NCI-H446 treated with DMSO at 0.1 percent for 48 hours (cell line): ENCODE measurements around the gene EXT2.

ENCODE experiments used
- DNase-seq: peaks from one replicate; lab custom pipeline; 2025; lab: John Stamatoyannopoulos, UW

Gene EXT2

GRCh38 chr11:44165432-44165831, 70.0 kb downstream of the EXT2 start:
- DNase-seq: no peak

GRCh38 chr11:44167046-44167445, 71.6 kb downstream of the EXT2 start:
- DNase-seq: no peak

GRCh38 chr11:44171518-44171917, 76.0 kb downstream of the EXT2 start:
- DNase-seq: no peak

- DNase-seq: no peak
Measured at GRCh38 chr11:44172966-44173365, 77.5 kb downstream of the EXT2 start.

GRCh38 chr11:44174842-44175241, 79.4 kb downstream of the EXT2 start:
- DNase-seq: no peak

GRCh38 chr11:44176546-44177213, 81.2 kb downstream of the EXT2 start:
- DNase-seq: no peak

- no peak for DNase-seq
Measured at GRCh38 chr11:44177905-44178304, 82.4 kb downstream of the EXT2 start.

GRCh38 chr11:44178381-44178780, 82.9 kb downstream of the EXT2 start:
- DNase-seq: no peak

- no peak for DNase-seq
Measured at GRCh38 chr11:44179173-44179572, 83.7 kb downstream of the EXT2 start.

- no peak for DNase-seq
Measured at GRCh38 chr11:44180107-44180506, 84.6 kb downstream of the EXT2 start.

GRCh38 chr11:44185522-44185921, 90.0 kb downstream of the EXT2 start:
- DNase-seq: no peak

- no peak for DNase-seq
Measured at GRCh38 chr11:44186321-44186930, 90.9 kb downstream of the EXT2 start.

GRCh38 chr11:44188643-44189042, 93.2 kb downstream of the EXT2 start:
- no peak for DNase-seq

GRCh38 chr11:44189986-44190882, 94.8 kb downstream of the EXT2 start:
- DNase-seq: no peak

- DNase-seq: no peak
Measured at GRCh38 chr11:44190883-44191230, 95.4 kb downstream of the EXT2 start.

GRCh38 chr11:44191322-44192016, 96.0 kb downstream of the EXT2 start:
- DNase-seq: no peak

- DNase-seq: no peak
Measured at GRCh38 chr11:44192017-44192385, 96.5 kb downstream of the EXT2 start.

- no peak for DNase-seq
Measured at GRCh38 chr11:44192462-44193100, 97.1 kb downstream of the EXT2 start.

- DNase-seq: no peak
Measured at GRCh38 chr11:44193856-44194255, 98.4 kb downstream of the EXT2 start.

- DNase-seq: no peak
Measured at GRCh38 chr11:44198146-44198724, 102.8 kb downstream of the EXT2 start.

GRCh38 chr11:44199298-44199697, 103.8 kb downstream of the EXT2 start:
- DNase-seq: no peak

- no peak for DNase-seq
Measured at GRCh38 chr11:44199816-44200215, 104.3 kb downstream of the EXT2 start.
